Measurements from ENCODE around the gene SLC35F6. TPM values are rescaled to one million over a fixed set of nuclear protein-coding genes. Genes with fewer than 3 reads are reported as not detected.

SLC35F6 gene, protein sequence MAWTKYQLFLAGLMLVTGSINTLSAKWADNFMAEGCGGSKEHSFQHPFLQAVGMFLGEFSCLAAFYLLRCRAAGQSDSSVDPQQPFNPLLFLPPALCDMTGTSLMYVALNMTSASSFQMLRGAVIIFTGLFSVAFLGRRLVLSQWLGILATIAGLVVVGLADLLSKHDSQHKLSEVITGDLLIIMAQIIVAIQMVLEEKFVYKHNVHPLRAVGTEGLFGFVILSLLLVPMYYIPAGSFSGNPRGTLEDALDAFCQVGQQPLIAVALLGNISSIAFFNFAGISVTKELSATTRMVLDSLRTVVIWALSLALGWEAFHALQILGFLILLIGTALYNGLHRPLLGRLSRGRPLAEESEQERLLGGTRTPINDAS
- 1 to 10 TPM; 5.1 to 8.6 TPM for total RNA-seq

DNA sequence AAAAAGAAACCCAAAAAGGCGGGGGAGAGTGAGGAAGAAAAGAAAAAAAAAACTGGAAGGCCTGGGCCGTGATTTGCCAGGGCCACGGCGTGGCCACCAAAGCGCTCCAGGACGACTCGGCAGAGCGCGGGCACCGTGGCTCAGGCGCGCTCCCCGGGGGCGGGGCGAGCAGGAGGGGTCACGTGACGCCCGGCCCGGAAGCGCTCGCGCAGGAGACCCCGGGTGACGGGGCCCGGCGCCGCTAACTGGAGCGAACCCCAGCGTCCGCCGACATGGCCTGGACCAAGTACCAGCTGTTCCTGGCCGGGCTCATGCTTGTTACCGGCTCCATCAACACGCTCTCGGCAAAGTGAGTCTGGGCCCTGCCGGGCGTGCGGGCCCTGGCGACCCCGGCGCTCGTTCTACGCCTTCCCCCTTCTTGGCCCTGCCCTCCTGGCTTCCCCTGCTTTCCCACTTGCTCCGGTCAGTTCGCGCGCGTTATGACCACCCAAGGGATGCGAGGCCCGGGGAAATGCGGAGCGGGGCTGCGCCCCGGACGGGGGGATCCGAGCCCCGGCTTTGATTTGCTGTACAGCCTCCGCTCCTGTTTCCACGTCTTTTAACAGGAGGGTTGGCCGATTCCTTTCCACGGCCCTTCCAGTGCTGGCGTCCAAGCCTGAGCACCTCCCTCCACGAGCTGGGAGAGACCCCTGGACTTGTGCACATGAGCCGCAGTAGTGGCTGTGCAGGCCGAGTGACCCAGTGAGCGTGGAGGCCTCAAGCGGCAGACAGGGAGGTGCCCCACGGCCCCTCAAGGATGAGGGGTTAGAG lies at the start of gene SLC35F6:
Gene SLC35F6 (plus strand): TSS at position 207 of the 810 bp plus-strand sequence. CDS start 66 bp downstream, at position 273.
- no peaks in the 10 kb centered on the region for H3K9me3 Mint-ChIP-seq
- DNase-seq (ENCODE audit: low spot score in 2 of 2), result peak; percentile 86
- peak; percentile 90 to 97 for ATAC-seq
- H3K36me3 Mint-ChIP-seq, result peaks cover 4 to 5% of the 10 kb centered on the region in 2 donors
- peak within 1 kb of the TSS; percentile 95 to 99 for H3K27ac Mint-ChIP-seq

DNA sequence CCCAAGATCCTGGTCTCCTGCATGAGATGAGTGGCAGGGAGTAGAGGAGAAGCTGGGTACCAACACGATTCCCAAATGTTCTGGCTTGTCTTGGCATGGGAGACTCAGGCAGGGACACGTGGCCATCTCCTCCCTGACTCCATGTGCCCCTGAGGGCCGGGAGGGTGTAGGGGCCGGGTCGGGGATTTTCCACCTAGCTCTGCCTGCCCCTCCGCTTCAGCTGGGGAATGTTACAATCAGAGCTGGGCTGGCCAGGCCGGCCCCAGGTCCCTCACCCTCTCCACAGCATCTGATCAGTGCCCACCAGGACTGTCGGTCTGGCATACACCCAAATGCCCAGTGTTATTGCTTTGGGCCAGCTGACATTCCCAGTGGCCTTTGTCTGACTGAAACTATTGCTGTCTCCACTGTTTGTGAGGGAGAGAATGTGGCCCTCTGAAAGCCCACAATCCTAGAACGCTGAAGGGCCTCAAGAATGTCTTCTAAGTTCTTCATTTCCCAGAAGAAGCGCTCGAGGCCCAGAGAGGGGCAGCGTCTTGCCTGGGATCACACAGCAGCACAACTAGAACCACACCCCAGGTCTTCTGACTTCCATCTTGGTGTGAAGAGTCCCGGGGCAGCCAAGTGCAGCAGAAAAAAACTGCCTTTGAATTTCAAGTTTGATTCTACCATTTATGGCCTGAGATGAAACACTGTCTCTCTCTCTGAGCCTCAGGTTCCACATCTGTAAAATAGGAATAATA lies 48.4 kb upstream of the SLC35F6 start:
- no peak for ATAC-seq
- Mint-ChIP-seq H3K27ac (no peak overlapping the region), H3K9me3 (no peaks in the 10 kb centered on the region), H3K36me3 (no peaks in the 10 kb centered on the region)
- no peak for DNase-seq (ENCODE audit: low spot score in 2 of 2)

DNA sequence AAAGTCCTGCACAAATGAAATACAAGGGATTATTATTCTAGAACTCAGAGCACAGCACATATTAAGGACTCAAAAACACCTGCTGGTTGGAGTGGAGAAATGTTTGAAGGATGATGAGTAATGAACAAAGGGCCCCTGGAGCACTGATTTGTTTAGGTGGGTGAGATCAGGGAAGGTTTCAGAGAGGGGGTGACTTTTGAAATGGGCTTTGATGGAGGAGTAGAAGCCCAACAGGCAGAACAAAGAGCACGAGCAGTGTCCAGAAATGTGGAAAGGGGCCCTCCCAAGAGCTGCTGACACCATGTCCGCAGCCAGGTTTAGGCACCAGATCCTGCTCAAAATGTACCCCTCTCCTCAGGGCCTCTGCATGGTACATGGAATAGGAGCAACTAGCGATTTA lies 47.7 kb upstream of the SLC35F6 start:
- peak overlapping the region in 1 of 2 donors; percentile 33 for H3K27ac Mint-ChIP-seq

DNA sequence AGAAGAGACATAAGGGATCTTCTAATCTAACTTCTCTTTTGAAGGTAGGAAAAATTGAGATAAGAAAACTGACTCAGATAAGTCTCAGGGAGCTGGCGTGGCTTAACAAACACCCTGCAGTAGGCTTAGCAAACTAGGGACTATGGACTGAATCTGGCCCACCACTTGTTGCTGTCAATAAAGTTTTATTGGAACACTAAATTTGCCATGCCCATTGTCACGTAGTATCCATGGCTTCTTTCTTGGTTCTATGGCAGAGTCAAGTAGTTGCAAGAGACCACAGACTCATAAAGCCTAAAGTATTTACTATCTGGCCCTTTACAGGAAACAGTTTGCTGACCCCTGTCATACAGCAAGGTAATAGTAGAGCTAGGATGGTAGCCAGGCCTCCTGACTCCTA lies 47.3 kb upstream of the SLC35F6 start:
- Mint-ChIP-seq H3K9me3 (no peaks in the 10 kb centered on the region), H3K27ac (no peak overlapping the region), H3K36me3 (no peaks in the 10 kb centered on the region)
- ATAC-seq (no peak), DNase-seq (ENCODE audit: low spot score in 2 of 2) (no peak)

More for the DNA sequence above, 47.7 kb upstream of the SLC35F6 start:
- DNase-seq (ENCODE audit: low spot score in 2 of 2), result no peak
- Mint-ChIP-seq H3K9me3 (no peaks in the 10 kb centered on the region), H3K36me3 (no peaks in the 10 kb centered on the region)
- no peak for ATAC-seq

DNA sequence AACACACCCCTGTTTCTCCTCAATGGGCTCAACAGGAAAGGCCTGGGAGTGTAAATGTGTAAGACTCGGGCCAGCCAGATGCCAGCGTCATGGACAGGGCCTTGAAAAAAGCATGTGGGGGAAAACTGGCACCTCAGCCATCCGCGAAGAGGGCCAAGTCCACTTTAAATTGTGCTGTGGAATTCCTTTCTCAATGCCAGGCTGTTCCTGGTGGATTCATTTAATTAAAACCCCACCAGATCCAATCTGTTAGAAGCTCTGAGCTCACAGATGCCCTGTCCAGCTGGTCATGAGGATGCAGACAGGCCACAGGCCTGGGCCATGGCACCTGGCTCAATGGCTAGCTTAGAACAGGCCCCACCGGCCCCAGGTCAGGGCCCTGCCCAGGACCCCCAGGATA lies 46.7 kb upstream of the SLC35F6 start:
- DNase-seq (ENCODE audit: low spot score in 2 of 2), result no peak
- ATAC-seq, result no peak
- Mint-ChIP-seq H3K36me3 (no peaks in the 10 kb centered on the region), H3K27ac (no peak overlapping the region), H3K9me3 (no peaks in the 10 kb centered on the region)

DNA sequence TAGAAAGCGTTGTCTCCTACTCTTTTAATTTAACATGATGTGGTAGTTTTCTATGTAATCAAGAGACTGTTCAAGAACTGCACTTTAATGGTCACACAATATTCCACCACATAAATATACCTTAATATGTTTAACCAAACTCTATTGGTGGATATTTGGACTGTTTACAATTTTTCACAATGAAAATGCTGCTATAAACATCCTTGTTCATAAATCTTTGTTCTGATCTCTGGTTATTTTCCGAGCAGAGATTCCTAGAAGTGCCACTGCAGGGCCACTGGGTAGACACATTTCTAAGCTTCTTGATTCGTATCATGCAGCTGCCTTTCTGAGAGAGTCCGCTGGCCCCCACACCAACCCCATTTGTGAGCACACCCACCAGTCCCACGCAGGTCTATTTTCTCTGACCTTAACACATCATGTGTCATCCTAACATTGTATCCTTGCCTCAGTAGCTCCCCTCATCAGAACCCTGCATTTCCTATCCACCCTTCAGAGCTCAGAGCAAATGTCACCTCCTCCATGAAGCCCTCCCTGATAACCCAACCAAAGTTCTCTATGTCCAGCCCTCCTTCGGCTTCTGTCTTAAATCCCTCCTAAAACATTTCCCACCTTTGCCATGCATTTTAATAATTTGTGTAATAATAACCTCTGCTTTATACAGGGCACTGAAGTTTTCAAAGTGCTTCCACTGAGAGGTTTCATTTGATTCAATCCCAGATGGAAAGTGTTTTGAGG lies 45.0 kb upstream of the SLC35F6 start:
- ATAC-seq (no peak), DNase-seq (ENCODE audit: low spot score in 2 of 2) (no peak)
- no peaks in the 10 kb centered on the region for H3K9me3 Mint-ChIP-seq
- no peaks in the 10 kb centered on the region for H3K36me3 Mint-ChIP-seq
- H3K27ac Mint-ChIP-seq, result peak overlapping the region in 1 of 2 donors; percentile 19

DNA sequence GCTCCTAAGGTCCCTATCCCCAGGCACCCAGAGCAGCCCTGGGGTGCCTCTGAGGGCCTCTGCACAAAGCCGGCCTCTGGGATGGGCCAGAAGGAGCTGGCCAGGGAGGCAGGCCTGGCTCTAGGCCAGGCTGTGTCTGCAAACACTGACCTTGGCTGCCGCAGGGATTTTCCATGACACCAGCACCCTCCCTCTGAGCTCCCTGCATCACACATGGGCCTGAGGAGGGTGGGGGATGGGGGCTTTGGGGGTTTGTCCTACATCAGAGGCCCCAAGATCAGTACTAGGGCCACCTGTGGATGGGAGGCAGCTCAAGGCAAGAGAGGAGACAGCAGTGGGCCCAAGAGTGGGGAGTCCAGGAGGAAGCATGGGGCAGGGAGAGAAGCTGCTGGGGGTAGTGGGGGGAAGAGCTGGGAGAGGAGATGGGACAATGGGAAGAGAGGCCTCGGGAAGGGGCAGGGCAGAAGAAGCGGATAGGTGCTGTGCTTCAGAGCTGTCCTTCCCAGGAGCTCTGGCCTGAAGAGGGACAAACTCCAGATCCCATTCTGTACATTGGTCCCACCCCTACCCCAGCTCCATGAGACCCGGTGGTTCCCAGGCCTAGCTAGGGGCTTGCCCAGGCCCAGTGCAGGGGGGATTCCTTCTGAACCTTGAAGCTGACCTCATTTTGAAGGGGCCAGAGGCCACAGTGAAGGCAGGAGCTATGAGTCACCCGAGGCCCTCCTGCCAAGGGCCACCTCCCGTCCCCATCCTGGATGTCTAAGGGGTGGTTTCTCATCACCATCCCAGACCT lies 43.6 kb upstream of the SLC35F6 start:
- no peaks in the 10 kb centered on the region for H3K36me3 Mint-ChIP-seq
- DNase-seq (ENCODE audit: low spot score in 2 of 2) (no peak), ATAC-seq (no peak)
- H3K27ac Mint-ChIP-seq, result no peak overlapping the region
- no peaks in the 10 kb centered on the region for H3K9me3 Mint-ChIP-seq

DNA sequence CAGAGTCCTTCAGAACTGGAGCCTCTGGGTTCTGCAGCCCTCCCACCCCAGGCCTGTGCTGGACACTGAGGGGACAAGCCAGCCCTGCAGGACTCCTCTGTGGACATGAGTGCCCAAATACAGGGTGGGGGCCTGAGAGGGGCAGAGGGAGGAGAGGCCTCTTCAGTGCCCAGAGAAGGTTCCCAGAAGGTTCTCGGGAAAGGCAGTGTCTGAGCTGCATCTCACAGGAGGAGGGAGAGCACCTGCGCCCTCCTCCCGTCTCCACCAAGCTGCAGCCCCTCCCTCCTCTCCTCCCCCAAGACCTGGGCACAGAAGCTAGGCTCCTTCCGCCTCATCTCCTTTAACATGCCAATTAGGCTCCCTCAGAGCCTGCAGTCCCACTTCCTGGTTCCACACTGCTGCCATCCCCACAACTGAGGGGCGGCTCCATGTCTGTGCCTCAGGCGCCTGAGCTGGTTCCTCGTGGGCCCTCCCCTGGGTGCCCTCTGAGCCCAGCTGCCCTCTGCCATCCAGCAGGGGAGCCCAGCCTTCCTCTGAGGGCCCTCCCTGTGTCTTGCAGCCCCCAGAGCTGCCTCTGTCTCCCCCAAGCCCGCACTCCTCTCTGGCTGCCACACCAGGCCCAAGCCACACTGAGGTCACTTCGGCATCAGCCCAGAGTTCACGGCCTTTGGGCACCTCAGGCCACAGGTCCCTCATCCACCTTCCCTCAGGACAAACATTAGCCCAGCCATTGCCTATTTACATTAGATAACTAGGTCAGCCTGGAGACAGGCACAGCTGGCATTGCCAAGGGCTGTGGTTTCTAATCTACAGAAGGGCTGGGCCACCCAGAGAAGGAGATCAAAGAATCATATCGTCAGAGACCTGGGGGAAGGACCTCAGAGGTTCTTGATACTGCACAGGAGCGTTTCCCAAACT lies 42.7 kb upstream of the SLC35F6 start:
- ATAC-seq (no peak), DNase-seq (ENCODE audit: low spot score in 2 of 2) (no peak)
- Mint-ChIP-seq H3K27ac (no peak overlapping the region), H3K36me3 (no peaks in the 10 kb centered on the region), H3K9me3 (no peaks in the 10 kb centered on the region)

DNA sequence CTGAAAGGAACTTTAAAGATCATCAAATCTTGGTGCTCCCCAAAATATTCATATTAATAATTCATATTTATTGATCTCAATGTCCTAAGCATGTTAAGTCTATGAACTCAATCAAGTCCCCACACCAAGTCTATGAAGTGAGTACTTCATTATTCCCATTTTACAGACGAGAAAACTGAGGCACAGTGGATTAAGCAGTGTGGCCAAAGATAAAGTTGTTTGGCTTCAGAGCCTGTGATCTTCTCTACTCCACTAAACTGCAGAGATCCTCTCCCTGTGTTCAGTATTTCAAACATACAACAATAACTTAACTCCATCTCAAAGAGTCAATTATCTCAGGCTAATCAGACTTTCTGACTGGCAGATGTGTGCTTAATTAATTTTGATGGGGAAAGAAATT lies 41.8 kb upstream of the SLC35F6 start:
- ATAC-seq, result no peak
- DNase-seq (ENCODE audit: low spot score in 2 of 2), result no peak
- Mint-ChIP-seq H3K27ac (peak overlapping the region in 1 of 2 donors; percentile 19), H3K36me3 (no peaks in the 10 kb centered on the region), H3K9me3 (no peaks in the 10 kb centered on the region)

DNA sequence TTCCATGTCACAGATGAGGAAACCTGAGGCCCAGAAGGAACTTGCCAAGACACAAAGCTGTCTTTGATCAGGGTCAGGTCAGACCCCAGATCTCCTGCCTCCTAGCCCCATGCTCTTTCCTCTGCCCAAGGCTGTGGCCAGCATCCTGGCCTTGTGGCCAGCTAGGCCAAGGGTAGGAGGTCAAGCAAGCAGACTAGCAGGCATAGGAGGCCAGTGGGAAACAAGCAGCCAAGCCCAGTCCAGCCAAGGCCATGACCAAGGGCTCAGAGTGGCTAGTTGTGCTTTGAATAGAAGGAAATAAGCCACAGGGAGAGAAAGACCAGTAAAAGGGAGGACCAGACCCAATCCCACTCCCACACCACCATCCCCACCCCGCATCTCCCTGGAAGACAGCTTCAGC lies 41.2 kb upstream of the SLC35F6 start:
- Mint-ChIP-seq H3K9me3 (no peaks in the 10 kb centered on the region), H3K27ac (peak overlapping the region in 1 of 2 donors; percentile 19), H3K36me3 (no peaks in the 10 kb centered on the region)
- DNase-seq (ENCODE audit: low spot score in 2 of 2) (no peak), ATAC-seq (no peak)

DNA sequence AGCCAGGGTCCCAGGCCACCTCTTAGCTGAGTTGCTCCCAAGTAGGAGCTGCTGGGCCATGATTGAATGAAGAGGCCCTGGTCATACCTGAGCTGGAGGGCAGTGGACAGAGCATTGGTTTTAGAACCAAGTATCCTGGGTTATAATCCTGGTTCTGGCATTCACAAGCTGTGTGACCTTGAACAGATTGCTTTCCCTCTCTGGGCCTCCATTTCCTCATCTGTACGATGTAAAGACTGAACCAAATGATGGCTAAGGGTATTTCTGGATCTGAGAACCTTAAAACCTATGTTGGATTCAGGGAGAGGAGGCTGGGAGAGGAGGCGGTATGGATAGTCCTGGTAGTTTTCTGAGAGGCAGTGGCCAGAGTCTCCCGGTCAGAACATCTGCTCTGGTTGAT lies 40.6 kb upstream of the SLC35F6 start:
- no peak for ATAC-seq
- no peaks in the 10 kb centered on the region for H3K9me3 Mint-ChIP-seq

DNA sequence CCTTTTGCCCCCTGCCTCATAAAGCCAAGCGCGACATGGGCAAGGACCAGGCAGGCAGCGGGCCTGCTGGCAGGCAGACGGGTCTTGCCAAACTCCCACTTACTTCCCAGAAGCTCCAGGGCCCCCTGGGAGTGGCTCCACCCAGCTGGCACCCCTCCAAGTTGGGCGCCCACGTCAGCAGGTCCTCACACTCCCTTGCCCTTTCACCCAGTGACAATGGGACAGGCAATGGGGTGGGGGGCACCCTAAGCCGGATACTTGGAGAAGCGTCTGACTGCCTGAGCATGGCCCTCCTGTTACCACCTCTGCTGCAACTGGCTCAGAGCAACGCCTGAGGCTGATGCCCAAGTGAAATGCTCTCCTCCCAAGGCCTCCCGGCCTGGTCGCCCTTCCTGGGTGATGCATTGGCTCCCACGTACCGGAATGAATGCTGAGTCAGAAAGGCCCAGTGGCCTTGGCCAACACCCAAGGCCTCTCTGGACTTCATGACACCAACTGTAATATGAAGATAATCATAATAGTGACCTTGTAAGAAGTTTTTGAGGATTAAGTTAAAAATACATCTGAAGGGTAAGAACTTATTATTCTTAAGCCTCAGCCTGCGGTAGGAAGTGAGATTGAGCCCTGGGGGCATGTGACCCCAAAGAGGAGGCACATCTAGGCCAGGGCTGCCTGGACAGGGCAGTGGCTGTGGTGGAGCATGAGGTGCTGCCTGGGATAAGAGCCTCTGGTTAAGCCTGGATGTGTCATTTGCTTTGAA lies 39.9 kb upstream of the SLC35F6 start:
- no peak for DNase-seq (ENCODE audit: low spot score in 2 of 2)
- Mint-ChIP-seq H3K36me3 (no peaks in the 10 kb centered on the region), H3K27ac (peak overlapping the region; percentile 0 to 22)

More for the DNA sequence above, 40.6 kb upstream of the SLC35F6 start:
- peak overlapping the region in 1 of 2 donors; percentile 44 for H3K27ac Mint-ChIP-seq
- no peak for DNase-seq (ENCODE audit: low spot score in 2 of 2)
- H3K36me3 Mint-ChIP-seq, result no peaks in the 10 kb centered on the region

DNA sequence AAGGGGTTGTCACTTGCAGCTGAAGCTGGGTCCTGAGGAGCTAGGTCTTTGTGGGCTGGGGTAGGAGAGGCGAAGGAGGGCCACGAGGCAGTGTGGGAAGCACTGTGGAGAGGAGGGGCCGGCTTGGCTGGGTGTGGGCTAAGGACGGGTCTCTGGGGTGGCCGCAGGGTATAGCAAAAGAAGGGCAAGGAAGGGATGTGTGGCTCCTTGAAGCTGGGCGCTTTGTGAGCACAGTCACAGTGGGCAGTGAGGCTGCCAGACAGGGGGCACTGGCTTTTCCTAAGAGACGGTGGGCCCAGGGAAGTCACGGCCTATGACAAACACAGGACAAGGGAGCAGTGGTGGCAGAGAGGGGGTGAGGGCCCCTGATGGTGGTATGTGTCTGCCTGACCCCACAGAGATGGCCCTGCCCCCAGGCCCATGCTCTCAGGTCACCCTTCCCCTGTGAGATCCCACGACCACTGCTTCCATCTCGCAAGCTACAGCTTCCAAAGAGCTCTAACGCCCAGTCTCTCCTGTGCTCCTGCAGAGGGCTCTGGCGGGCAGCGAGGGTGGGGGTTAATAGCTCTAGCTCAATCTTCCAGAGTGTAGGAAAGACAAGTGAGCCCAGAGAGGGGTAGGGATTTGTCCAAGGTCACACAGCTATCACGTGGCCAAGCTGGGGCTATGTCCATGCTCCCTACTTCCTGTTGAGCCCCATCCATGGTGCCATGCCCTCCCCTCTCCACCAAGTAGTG lies 39.1 kb upstream of the SLC35F6 start:
- DNase-seq (ENCODE audit: low spot score in 2 of 2) (no peak), ATAC-seq (no peak)
- Mint-ChIP-seq H3K27ac (peak overlapping the region in 1 of 2 donors; percentile 9), H3K9me3 (no peaks in the 10 kb centered on the region), H3K36me3 (no peaks in the 10 kb centered on the region)

More for the DNA sequence above, 39.9 kb upstream of the SLC35F6 start:
- no peaks in the 10 kb centered on the region for H3K9me3 Mint-ChIP-seq
- no peak for ATAC-seq

DNA sequence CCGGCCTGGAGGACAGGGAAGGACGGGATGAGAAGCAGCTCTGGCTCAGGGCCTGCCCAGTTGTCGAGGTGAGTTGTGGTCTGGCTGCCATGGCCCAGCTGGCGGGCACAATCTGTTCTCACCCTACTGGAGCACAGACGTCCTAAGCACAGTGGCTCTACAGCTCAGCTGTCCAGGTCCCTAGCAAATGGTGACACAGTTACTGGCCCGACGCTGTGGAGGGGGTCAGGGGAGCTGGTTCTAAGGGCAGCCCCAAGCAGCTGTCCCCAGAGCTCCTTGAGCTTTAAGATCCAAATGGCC lies 38.6 kb upstream of the SLC35F6 start:
- DNase-seq (ENCODE audit: low spot score in 2 of 2) (no peak), ATAC-seq (no peak)
- H3K9me3 Mint-ChIP-seq, result no peaks in the 10 kb centered on the region
- H3K36me3 Mint-ChIP-seq, result no peaks in the 10 kb centered on the region
- H3K27ac Mint-ChIP-seq, result peak overlapping the region in 1 of 2 donors; percentile 9

All from activated naive CD4-positive, alpha-beta T cell treated with anti-CD3 and anti-CD28 coated beads, Interleukin-2, amount 50 U/mL, for 72 hours (primary cell).